Prostate gland (tissue), 2 donors: ENCODE results near the gene EPN1.

Experiments used
- POLR2A ChIP-seq: fragments of 450-650 bp; IDR thresholded peaks from one replicate; pipeline ENCODE4 v1.6.1; 2016; ENCODE audit warnings: antibody characterized with exemption, mild to moderate bottlenecking
- POLR2AphosphoS5 ChIP-seq: sonication (generic); formaldehyde crosslinking; IDR thresholded peaks from one replicate; pipeline ENCODE4 v1.6.1; 2017; ENCODE audit warnings: antibody characterized with exemption
- TF ChIP-seq, protein P1 (sequence below), 4 experiments: fragments of 200-600 bp in 2 of 4; fragments of 450-650 bp in 2 of 4; sonication (generic) in 2 of 4; IDR thresholded peaks; 1 replicate in 3 of 4; 2 replicates in 1 of 4; pipeline ENCODE4 v1.5.1; 2016 to 2019; ENCODE audit warnings: antibody characterized with exemption in 4 of 4, mild to moderate bottlenecking in 2 of 4, moderate library complexity in 2 of 4

DNA sequence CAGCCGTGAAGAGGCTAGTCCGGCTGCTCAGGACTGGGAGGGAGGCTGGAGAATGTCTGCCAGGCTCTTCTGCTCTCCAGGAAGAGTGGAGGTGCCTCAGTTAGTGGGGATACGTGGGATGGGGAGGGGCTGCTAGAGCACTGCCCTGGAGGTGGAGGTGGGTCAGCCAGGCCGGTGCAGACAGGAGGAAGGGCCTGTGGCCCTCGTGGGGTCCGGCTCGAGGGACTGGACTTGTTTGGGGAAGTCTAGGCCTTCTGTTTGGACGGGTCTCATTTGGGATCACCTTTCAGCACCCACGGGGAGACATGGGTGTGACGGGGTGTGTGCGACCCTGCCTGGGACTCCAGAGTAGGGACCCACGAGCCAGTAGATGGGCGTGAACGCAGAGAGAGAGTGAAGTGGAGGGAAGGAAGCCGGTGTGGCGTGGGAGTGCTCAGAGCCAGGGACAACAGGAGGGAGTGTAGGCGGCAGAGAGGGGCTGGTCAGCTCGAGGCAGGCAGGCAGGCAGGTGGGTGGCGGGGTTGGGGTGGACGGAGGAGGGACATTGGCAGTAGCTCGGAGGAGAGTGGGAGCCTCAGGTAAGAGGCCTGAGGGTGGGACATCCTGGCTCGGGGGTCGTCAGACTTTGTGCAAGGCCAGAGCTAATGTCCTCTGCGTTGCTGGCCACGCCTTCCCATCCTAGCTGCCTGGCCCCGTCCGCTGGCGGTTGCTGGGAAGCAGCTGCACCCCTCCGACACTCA is 11.5 kb downstream of the EPN1 start:
- TF ChIP-seq, protein P1, sequence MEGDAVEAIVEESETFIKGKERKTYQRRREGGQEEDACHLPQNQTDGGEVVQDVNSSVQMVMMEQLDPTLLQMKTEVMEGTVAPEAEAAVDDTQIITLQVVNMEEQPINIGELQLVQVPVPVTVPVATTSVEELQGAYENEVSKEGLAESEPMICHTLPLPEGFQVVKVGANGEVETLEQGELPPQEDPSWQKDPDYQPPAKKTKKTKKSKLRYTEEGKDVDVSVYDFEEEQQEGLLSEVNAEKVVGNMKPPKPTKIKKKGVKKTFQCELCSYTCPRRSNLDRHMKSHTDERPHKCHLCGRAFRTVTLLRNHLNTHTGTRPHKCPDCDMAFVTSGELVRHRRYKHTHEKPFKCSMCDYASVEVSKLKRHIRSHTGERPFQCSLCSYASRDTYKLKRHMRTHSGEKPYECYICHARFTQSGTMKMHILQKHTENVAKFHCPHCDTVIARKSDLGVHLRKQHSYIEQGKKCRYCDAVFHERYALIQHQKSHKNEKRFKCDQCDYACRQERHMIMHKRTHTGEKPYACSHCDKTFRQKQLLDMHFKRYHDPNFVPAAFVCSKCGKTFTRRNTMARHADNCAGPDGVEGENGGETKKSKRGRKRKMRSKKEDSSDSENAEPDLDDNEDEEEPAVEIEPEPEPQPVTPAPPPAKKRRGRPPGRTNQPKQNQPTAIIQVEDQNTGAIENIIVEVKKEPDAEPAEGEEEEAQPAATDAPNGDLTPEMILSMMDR (IDR thresholded peaks at IDR 0.05), result no peak
- TF ChIP-seq POLR2A (no peak), POLR2AphosphoS5 (no peak)
